Upper lobe of left lung (tissue), 6 donors: ENCODE data around the gene OSBPL9. TPM values are rescaled to one million over a fixed set of nuclear protein-coding genes. Genes with fewer than 3 reads are reported as not detected.

Experiments
- ATAC-seq, 2 donors: fragments of 200-7000 bp; cut with Tn5 transposase; one replicate each; pipeline ENCODE4 v1.9.1; 2022; ENCODE audit warnings: mild to moderate bottlenecking in 2 of 2, moderate library complexity in 2 of 2; ENCODE audit not compliant: low FRiP score in 2 of 2
- DNase-seq, 2 donors: peaks; one replicate each; pipeline ENCODE4 v3.0.0-alpha.2; 2019 to 2020
- H3K27ac ChIP-seq, 4 donors: fragments of 200-600 bp; sonication (generic); one replicate each; pipeline ENCODE4 v1.5.1; 2016 to 2019
- H3K27me3 ChIP-seq, 4 donors: fragments of 200-600 bp; sonication (generic); one replicate each; pipeline ENCODE4 v1.5.1; 2017 to 2019
- H3K36me3 ChIP-seq, 4 donors: fragments of 200-600 bp; sonication (generic); one replicate each; pipeline ENCODE4 v1.5.1; 2016 to 2019
- H3K4me1 ChIP-seq, 4 donors: fragments of 200-600 bp; sonication (generic); one replicate each; pipeline ENCODE4 v1.5.1; 2018 to 2019
- H3K4me3 ChIP-seq, 4 donors: fragments of 200-600 bp; sonication (generic); one replicate each; pipeline ENCODE4 v1.5.1; 2017 to 2019; ENCODE audit warnings: mild to moderate bottlenecking in 2 of 4, moderate library complexity in 1 of 4
- H3K9me3 ChIP-seq, 4 donors: fragments of 200-600 bp; sonication (generic); one replicate each; pipeline ENCODE4 v1.5.1; 2018 to 2019
- CTCF ChIP-seq, 6 experiments: fragments of 450-650 bp in 4 of 6; fragments of 200-600 bp in 2 of 6; sonication (generic) in 2 of 6; IDR thresholded peaks; one replicate each; pipeline ENCODE4 v1.5.1; 2016 to 2019; ENCODE audit warnings: antibody characterized with exemption in 6 of 6
- EP300 ChIP-seq, 4 donors: sonication (generic); formaldehyde crosslinking; IDR thresholded peaks; one replicate each; pipeline ENCODE4 v1.5.1; 2017; ENCODE audit warnings: antibody characterized with exemption in 4 of 4, control low read depth in 2 of 4
- POLR2A ChIP-seq, 4 donors: fragments of 450-650 bp; IDR thresholded peaks; one replicate each; pipeline ENCODE4 v1.5.1; 2016 to 2017; ENCODE audit warnings: antibody characterized with exemption in 4 of 4, mild to moderate bottlenecking in 2 of 4
- POLR2AphosphoS5 ChIP-seq, 2 donors: sonication (generic); formaldehyde crosslinking; IDR thresholded peaks; one replicate each; pipeline ENCODE4 v1.5.1; 2017; ENCODE audit warnings: antibody characterized with exemption in 2 of 2
- WGBS, 2 donors: methylation state at CpG; one replicate each; pipeline ENCODE4 v1.1.5; 2017 to 2018; 5-methylcytosine and 5-hydroxymethylcytosine counted together
- total RNA-seq, 6 donors: library from RNA; depleted of rRNA in 4 of 6; stranded (reverse); fragments of >200 nt in 4 of 6; gene quantifications; one replicate each; pipeline versions ENCODE4 v1.1.0 to v1.2.1, GENCODE V29; 2016 to 2021
- donor health status: DM: no; HTN: no; CAD: no; lungs with moderate emphysema.
- donor health status: DM: no; HTN: yes; CAD: no; lungs with severe emphysema.

OSBPL9 gene
- total RNA-seq, 6 donors from 2014 or later, result 55.7 to 271 (median 94.9) TPM

GRCh38 chr1:51654000-51654399, 37.1 kb downstream of the OSBPL9 start:
- H3K27ac ChIP-seq, result no peak overlapping the region
- DNase-seq, result no peak
- H3K4me3 ChIP-seq, result no peak overlapping the region
- no peaks in the 10 kb centered on the region for H3K9me3 ChIP-seq
- no peak for TF ChIP-seq POLR2AphosphoS5 (IDR thresholded peaks at IDR 0.05)
- no peak for TF ChIP-seq EP300 (IDR thresholded peaks at IDR 0.05)
- no peak for TF ChIP-seq CTCF (IDR thresholded peaks at IDR 0.05)
- no peak for TF ChIP-seq POLR2A (IDR thresholded peaks at IDR 0.05)
- H3K4me1 ChIP-seq, result peaks cover 0 to 22% (median 7%) of the 10 kb centered on the region in 4 donors
- no peaks in the 10 kb centered on the region for H3K36me3 ChIP-seq
- H3K27me3 ChIP-seq, result no peaks in the 10 kb centered on the region
- WGBS, 2 donors, result 56 to 61% methylated on average over 1 of the region's 1 CpG
- ATAC-seq, result no peak

GRCh38 chr1:51656374-51656773, 39.5 kb downstream of the OSBPL9 start:
- H3K9me3 ChIP-seq, result no peaks in the 10 kb centered on the region
- WGBS, 2 donors, result 98 to 100% methylated on average over 4 of the region's 4 CpGs
- DNase-seq (no peak), ATAC-seq (no peak)
- peaks cover 0 to 15% (median 0%) of the 10 kb centered on the region in 4 donors for H3K4me1 ChIP-seq
- H3K27me3 ChIP-seq, result no peaks in the 10 kb centered on the region
- no peak for TF ChIP-seq POLR2A (IDR thresholded peaks at IDR 0.05)
- TF ChIP-seq CTCF (IDR thresholded peaks at IDR 0.05), result no peak
- no peak for TF ChIP-seq POLR2AphosphoS5 (IDR thresholded peaks at IDR 0.05)
- TF ChIP-seq EP300 (IDR thresholded peaks at IDR 0.05), result no peak
- no peak overlapping the region for H3K27ac ChIP-seq
- H3K36me3 ChIP-seq, result no peaks in the 10 kb centered on the region
- H3K4me3 ChIP-seq, result no peak overlapping the region

- Histone ChIP-seq H3K9me3 (no peaks in the 10 kb centered on the region), H3K36me3 (no peaks in the 10 kb centered on the region), H3K4me3 (no peak overlapping the region), H3K27me3 (no peaks in the 10 kb centered on the region), H3K27ac (peak overlapping the region in 1 of 4 donors; percentile 10), H3K4me1 (peaks cover 6 to 9% (median 7%) of the 10 kb centered on the region in 4 donors)
- DNase-seq, result no peak
- WGBS, 2 donors, result 93 to 97% methylated on average over 1 of the region's 1 CpG
- no peak for ATAC-seq
- TF ChIP-seq CTCF (IDR thresholded peaks at IDR 0.05) (no peak), POLR2A (IDR thresholded peaks at IDR 0.05) (no peak), POLR2AphosphoS5 (IDR thresholded peaks at IDR 0.05) (no peak), EP300 (IDR thresholded peaks at IDR 0.05) (no peak)
Measured at GRCh38 chr1:51660580-51660979, 43.7 kb downstream of the OSBPL9 start.

GRCh38 chr1:51661081-51661518, 44.2 kb downstream of the OSBPL9 start:
- TF ChIP-seq CTCF (IDR thresholded peaks at IDR 0.05) (no peak), POLR2AphosphoS5 (IDR thresholded peaks at IDR 0.05) (peak in 1 of 2 donors; percentile 15)
- Histone ChIP-seq H3K9me3 (no peaks in the 10 kb centered on the region), H3K4me3 (no peak overlapping the region), H3K27ac (peak overlapping the region in 2 of 4 donors; percentile 5 to 25), H3K27me3 (no peaks in the 10 kb centered on the region), H3K4me1 (peaks cover 6 to 15% (median 7%) of the 10 kb centered on the region in 4 donors), H3K36me3 (no peaks in the 10 kb centered on the region)
- ATAC-seq, result peak; percentile 43 to 94
- 52 to 55% methylated on average over 3 of the region's 3 CpGs for WGBS, 2 donors
- DNase-seq, result no peak

GRCh38 chr1:51663105-51663504, 46.2 kb downstream of the OSBPL9 start:
- H3K27ac ChIP-seq, result no peak overlapping the region
- no peaks in the 10 kb centered on the region for H3K36me3 ChIP-seq
- TF ChIP-seq EP300 (IDR thresholded peaks at IDR 0.05), result no peak
- TF ChIP-seq POLR2A (IDR thresholded peaks at IDR 0.05), result no peak
- no peak for TF ChIP-seq CTCF (IDR thresholded peaks at IDR 0.05)
- no peak for TF ChIP-seq POLR2AphosphoS5 (IDR thresholded peaks at IDR 0.05)
- DNase-seq, result no peak
- no peaks in the 10 kb centered on the region for H3K9me3 ChIP-seq
- H3K27me3 ChIP-seq, result no peaks in the 10 kb centered on the region
- H3K4me1 ChIP-seq, result peaks cover 6 to 20% (median 11%) of the 10 kb centered on the region in 4 donors
- no peak for ATAC-seq
- H3K4me3 ChIP-seq, result no peak overlapping the region
- WGBS, 2 donors, result 52 to 65% methylated on average over 1 of the region's 1 CpG
